Posterior cingulate gyrus (tissue), 11 donors: ENCODE measurements around the gene DCAF6.
"Not testable (repeated sequence)": the region's sequence is repeated elsewhere in the genome, so short reads cannot be mapped to it uniquely, and the experiment has no call there.

Experiments used
- DNase-seq, 10 donors: peaks; one replicate each; pipeline versions ENCODE4 v3.0.0 to v3.0.0-alpha.2; 2020 to 2021; ENCODE audit warnings: mixed read lengths in 3 of 10
- intact Hi-C: fragments of 100-400 bp; cut with DNase I; formaldehyde crosslinking; loops from one replicate; pipeline ENCODE4 v1.15.1; 2023

DCAF6 gene

DNA sequence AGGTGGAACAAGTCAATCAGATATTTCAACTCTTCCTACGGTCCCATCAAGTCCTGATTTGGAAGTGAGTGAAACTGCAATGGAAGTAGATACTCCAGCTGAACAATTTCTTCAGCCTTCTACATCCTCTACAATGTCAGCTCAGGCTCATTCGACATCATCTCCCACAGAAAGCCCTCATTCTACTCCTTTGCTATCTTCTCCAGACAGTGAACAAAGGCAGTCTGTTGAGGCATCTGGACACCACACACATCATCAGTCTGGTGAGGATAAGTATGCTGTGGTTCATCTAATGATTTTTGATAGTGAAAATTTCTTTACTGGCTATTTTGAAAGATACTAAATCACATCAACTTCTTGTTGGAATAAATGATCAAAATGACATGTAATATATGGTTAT is 68.0 kb downstream of the DCAF6 start:
- intact Hi-C loops = no loop called here
- DNase-seq = peak in 1 of 10 donors; percentile 8

DNA sequence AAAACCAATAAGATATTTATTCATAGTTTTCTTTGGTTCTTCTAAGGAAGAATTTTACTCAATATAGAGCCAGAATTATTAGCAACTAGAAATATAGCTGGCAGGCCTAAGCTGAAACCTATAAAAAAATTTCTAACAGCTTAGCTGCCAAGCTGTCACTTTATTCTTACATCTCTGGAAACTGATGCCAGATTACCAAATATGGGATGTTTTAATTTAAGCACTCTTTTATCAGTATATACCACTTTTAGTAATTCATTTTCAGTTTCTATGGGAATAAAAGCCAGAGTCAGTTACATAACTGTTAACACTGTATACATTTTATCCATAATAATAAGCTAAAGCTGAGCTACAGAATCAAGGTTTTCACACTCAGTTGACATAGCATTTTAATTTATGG is 69.0 kb downstream of the DCAF6 start:
- intact Hi-C loops = no loop called here
- no peak for DNase-seq

DNA sequence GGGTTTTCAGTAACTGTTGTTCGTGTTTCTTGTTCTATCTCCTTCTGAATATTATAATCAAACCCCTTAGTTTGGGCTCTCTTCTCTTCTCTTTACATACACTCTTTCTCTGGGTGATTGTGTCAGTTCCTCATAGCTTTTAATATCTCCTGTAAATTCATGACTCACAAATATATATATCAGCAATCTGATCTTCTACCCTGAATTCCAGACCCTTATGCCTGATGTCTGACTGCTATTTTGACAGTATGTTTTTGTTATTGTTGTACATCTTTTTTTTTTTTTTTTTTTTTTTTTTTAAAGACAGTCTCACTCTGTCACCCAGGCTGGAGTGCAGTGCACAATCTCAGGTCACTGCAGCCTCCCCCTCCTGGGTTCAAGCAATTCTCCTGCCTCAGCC is 71.2 kb downstream of the DCAF6 start:
- intact Hi-C loops = no loop called here
- peak in 1 of 10 donors; percentile 24 for DNase-seq

DNA sequence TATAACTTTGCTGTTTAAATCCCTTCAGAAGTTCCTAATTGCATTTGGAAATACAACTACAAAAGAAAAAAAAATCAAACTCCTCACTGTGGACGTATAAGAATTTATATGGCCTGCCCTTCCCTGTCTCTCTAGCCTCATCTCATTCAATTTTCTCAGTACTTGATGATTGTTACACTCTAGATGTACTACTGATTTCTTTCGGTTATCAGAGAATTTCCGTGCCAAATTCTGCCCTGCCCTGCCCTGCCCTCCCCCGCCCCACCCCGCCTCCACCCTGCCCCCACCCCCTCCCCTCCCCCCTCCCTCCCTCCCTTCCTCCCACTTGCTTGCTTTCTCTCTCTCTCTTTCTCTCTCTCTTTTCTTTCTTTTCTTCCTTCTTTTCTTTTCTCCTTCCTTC is 72.1 kb downstream of the DCAF6 start:
- intact Hi-C loops = no loop called here
- DNase-seq = no peak

DNA sequence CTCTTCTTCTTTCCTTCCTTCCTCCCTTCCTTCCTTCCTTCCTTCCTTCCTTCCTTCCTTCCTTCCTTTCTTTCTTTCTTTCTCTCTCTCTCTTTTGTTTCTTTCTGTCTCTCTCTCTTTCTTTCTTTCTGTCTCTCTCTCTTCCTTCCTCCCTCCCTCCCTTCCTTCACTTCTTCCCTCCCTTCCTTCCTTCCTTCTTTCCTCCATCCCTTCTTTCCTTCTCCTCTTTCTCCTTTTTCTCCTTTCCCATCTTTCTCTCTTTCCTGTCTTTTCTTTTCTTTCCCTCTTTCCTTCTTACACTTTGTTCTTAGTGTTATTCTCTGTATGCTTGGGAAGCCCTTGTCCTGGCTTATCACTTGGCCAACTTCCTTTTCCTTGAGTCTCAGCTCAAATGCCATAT is 72.8 kb downstream of the DCAF6 start:
- DNase-seq = no peak
- intact Hi-C loops = no loop called here

DNA sequence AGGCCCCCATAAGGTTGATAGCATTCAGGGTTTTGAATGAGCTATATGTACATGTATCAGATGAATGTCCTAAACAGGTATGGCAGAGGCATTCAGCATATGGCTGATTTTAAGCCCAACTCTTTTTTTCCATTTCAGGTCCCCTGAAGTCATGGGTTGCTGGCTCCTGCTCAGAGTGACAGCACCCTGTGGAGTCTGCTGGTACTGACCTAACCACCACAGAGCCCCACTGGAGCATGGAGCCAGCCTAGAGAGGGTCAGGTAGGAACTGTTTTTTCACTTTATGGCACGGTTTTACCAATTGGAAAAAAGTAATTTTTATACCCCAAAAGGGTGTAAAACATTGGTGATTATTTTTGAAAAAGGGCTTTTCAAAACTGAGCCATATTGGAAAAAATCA is 82.9 kb downstream of the DCAF6 start:
- intact Hi-C loops = no loop called here
- DNase-seq = no peak

DNA sequence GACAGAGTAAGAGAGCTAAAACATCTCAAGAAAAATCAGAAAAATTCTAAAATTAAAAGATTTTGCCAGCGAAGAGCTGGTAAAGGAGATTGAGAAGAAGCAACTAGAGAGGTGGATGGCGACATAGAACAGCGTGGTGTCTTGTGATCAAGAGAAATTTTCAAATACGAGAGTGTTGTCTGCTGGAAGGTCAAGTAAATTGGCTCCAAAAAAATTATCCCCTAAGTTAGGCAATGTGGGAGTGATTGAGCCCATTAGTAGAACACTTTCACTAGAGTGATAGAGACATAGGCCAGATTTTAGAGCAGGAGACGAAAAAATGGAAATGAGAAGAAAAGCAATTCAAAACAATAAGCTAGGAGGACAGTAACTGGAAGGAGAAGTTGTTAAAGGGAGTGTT is 94.7 kb downstream of the DCAF6 start:
- intact Hi-C loops = no loop called here
- no peak for DNase-seq

DNA sequence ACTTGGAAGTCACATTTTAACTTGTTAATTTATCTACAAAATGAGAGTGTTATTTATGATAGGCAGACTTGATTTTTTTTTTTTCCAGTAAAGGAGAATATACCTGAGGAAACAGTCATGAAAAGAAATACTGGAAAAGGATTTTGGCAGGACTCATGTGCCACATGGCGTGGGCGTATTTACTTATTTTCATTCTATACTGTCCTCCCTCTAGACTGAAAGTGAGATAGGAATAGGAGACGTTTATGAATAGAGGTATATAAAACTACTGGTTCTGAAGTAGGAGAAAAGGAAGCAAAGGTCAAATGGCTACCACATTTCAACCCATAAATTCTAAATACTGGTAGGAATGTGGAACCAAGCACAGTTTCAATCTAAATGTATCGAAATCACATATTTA is 95.1 kb downstream of the DCAF6 start:
- peak in 1 of 10 donors; percentile 65 for DNase-seq
- intact Hi-C loops = no loop called here

DNA sequence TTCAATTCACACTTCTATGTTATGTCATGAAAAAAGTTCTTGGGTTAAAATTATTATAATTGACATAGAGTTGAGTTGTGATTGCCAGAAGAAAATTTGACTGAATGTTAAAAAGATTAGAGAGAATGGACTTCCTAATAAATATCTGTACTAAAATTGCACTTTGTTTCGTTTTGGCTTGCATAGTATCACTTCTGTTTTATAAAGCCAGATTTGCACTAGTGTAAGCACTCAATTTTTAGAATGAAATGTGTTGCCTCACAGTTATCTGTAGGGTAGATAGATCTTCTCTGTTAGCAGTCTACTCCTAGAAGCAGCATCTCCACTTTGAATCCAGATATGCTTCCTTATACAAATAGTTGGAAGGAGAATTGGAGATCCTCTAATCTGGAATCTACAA is 95.5 kb downstream of the DCAF6 start:
- no peak for DNase-seq
- intact Hi-C loops = no loop called here

DNA sequence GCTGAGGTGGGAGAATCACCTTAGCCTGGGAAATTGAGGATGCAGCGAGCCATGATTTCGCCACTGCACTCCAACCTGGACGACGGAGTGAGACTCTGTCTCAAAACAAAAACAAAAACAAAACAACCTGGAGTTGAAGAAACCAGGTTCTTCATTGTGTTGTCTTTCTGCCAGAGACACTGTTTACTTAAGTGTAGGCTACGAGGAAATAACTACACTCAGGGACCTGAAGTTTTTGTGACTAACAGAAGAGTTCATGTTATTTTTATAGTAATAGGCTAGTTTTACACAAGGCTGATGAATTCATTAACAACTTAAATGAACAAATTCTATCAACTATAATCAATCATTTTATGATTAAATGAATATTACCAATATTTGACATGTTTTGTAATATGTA is 98.9 kb downstream of the DCAF6 start:
- DNase-seq = no peak
- intact Hi-C loops = no loop called here

DNA sequence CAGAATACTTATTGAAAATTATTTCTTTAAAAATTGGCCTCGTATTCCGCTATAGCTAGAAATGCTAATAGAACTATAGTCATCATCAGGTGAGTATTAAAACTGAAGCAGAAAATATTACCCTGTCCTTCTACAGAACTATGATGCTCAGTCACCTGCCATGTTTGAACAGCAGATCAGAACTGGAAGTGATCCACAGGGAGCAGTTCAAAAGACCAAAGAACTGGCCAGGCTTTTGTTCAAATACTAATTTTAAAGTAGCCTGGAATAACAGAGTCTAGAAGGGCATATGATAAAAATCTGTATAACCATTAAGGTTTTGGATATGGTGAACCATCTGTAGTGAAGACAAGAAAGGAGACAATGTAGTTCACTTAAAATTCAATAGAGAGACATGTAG is 105.9 kb downstream of the DCAF6 start:
- DNase-seq = no peak

DNA sequence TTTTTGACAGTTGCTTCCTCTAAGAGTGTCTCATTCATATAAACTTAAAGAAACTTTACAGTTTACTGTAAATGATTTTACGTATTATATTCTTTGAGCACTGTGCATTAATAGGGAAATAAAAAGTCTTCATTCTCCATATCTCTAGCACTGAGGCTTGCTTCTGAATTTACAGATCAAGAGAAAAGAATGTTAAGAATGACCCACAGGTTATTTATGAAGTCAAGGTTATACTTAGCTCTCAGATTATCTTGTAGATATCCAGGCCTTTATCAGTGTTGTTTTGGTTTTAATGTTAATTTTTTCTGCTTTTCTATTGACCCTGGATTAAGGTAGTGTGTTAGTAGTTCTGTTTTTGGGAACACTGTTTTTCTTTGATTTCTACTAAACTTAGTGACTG is 108.8 kb downstream of the DCAF6 start:
- DNase-seq = no peak
- intact Hi-C loops = no loop called here

More for the DNA sequence above, 105.9 kb downstream of the DCAF6 start:
- intact Hi-C loops = no loop called here

DNA sequence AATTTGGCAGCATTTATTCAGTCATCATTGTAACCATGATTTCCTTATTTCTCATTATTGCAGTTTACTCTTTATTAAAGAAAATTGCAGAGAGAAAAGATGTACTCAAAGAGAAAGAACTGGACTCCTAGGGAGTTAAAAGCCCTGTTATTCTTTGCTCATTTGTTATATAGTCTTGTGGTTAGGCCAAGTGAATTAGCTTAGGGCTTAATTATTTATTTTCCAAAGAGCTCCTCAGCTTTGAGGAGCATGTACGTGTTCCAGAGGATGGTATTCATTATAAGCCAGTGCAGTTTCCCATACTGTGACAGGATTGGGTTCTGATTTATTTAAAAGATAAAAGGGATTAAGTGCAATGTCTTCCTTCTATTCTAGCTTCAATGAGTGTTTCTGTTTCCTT is 113.8 kb downstream of the DCAF6 start:
- intact Hi-C loops = no loop called here
- DNase-seq = no peak

DNA sequence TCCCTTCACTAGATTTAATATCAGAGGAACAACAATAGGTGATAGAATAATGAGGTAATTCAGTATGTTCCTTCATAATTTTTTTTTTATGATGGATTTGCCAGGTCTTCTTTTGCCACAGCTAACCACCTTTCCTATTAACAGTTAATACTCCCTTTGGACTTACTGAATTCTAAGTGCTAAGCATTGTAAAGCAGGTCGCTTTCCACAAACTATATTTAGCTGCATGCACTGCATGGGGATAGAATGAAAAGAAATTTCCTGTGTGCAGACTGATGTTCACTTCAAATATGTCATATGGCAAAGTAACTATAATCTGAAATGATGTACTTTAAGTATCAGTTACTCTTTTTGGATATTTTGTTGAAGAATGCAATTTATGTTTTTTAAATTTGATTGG is 114.4 kb downstream of the DCAF6 start:
- intact Hi-C loops = no loop called here
- DNase-seq = no peak

DNA sequence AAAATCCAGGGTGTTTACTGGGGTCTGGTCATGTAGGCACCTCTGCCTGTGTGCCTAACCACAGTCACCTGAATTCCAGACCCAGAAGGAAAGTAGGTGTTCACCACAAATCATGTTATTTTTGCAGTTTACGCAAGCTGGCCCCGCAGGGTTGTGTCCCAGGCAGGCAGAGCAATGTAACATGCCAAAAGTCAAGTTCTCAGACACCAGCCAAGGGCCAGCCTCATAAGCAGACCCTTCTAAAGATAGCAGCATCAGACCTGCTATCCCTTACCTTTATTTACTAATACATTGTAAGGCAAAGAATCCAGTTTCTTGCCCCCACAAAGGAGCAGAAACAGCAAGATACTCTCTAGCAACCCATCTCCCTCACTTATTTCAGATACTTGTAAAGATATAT is 117.2 kb downstream of the DCAF6 start:
- DNase-seq = no peak
- intact Hi-C loops = no loop called here

DNA sequence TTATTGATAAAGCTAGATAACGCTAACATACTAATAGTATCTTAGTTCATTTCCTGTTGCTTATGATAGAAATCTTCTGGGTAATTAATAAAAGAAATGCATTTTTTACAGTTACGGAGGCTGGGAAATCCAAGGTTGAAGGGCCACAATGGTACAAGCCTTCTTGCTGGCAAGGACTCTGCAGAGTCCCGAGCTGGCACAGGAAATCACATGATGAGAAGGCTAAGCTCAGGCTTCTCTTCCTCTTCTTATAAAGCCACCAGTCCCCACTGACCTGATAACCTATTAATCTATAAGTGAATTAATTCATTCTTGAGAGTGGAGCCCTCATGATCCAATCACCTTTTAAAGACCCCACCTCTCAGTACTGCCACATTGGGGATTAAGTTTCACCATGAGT is 117.6 kb downstream of the DCAF6 start:
- intact Hi-C loops = no loop called here
- no peak for DNase-seq

DNA sequence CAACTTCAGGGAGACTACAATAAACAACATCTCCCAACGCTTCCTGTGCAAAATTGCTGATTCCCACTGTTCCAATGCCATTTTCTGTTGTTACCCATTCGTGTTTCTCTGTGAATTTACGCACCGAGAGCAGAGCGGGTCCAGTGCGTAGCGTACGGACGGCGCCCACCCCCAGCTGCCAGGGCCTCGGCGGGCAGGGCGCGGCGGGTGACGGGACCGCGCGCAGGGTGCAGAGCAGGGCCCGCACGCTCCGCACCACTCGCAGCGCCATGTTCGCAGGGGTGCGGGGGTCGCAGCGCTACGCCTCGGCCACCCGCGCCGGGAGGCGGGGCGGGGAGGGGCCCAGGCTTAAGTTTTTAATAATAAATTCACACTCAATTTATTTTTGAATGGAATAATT is 119.7 kb downstream of the DCAF6 start:
- intact Hi-C loops, DNase-seq: not testable (repeated sequence)

DNA sequence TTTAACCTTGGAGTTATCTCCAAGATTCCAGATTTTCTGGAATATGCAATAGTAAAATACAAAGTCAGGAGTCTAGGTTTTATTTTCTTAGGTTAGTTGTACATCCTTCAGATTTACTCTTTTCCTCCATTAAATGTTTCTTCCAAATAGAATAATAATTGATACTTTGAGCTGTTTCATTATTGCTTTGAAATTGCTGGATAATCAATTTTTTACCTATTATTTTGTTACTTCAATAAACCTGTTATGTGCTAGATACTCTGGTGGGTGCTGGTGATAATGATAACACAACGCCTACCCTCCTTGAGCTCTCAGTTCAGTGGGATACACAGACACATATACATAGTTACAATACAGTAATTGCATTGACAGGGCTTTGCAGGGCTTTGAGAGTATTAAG is 120.9 kb downstream of the DCAF6 start:
- intact Hi-C loops = no loop called here
- no peak for DNase-seq

DNA sequence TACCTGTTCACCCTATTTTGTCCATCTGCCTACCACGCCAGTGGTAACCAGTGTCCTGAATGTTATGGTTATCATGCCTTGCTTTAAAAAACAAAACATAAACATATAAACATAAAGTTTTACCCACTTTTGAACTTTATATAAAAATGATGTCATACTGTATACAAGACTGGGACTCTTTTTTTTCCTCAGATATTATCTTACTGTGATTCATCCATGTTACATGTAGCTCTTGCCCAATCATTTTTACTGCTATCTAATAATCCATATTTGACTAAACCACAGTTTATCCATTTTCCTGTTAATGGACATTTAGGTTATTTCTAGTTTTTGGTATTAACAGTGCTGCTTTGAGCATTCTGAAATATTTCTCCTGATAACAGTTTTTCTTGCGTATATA is 121.4 kb downstream of the DCAF6 start:
- intact Hi-C loops = no loop called here
- DNase-seq = no peak

DNA sequence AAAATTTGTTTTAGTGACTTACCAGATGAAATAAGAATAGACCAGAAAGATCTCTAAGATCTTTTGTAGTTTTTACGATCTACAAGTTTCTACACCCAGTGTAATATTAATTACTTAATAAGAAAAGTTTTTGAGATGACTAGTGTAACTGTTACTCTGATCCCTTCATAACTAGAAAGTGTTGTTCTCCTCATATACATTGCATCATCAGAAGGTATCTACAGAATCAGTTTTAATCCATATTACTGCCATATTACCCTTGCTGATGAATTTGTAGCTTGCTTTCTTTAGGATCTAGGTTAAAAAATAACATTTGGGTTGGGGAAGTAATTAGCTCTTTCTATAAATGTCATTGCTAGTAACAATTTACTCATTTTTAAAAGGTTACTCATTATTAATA is 127.7 kb downstream of the DCAF6 start:
- intact Hi-C loops = no loop called here
- DNase-seq = no peak

DNA sequence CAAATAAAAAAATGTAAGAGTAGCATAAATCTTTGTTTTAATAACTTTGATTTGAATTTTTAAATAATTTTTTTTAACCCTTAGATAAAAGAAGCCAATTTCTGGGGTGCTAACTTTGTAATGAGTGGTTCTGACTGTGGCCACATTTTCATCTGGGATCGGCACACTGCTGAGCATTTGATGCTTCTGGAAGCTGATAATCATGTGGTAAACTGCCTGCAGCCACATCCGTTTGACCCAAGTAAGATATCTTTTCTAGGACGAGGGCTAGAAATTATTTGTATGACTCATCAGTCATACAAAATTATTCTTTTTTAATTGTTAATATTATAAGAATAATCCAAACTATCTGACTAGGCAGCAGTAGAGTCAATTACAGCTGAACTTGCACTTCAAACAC is 129.0 kb downstream of the DCAF6 start:
- no peak for DNase-seq
- intact Hi-C loops = no loop called here

DNA sequence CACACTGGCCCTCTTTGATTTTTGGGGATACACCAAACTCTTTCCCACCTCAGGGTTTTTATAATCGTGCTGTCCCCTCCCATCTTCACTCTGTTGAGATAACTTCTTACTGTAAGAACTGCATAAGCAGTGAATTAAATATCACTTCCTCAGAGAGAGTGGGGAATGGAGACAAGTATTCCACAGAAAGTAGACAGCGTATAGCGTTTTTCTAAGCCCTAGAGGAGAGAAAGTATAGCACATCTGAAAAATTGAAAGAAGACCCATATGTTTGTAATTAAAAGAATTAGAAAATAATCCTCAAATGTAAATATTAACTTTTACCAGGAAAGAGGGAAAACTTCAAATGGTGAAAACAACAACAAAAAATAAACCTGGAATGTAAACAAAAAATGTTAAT is 132.9 kb downstream of the DCAF6 start:
- DNase-seq = no peak
- intact Hi-C loops = no loop called here

DNA sequence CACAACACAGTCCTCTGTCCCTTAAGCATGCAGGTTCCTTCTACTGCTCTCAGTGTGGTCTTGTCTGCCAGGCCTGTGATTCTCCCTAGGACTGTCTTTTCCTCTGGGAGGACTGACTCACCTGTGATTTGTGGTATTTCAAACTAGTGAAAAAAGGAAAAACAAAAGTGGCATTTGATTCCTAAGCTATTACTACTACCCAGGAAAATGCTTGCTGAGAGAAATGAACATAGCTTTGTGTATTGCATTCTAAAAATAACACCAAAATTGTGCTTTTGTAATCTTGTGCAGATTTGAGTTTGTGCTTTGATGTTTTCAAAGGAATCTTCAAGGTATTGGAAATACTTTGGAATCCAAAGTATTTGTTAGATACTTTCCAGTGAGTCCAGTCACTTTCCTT is 143.3 kb downstream of the DCAF6 start:
- no peak for DNase-seq
- intact Hi-C loops = loop anchor here (10.0 kb wide), 1 partner anchor 365 kb away; no protein-coding TSS in a partner anchor
